GM12878 (cell line): Measurements from ENCODE around the gene RCL1. TPM values are rescaled to one million over a fixed set of nuclear protein-coding genes. Genes with fewer than 3 reads are reported as not detected.

ENCODE experiments used
- ATAC-seq: fragments of 200-7000 bp; cut with Tn5 transposase; 3 replicates; pipeline ENCODE4 v1.9.1; 2020; ENCODE audit warnings: mild to moderate bottlenecking, moderate library complexity
- BruUV-seq: library from RNA; stranded (reverse); fragments of 400-500 nt; replicated peaks from 2 replicates; lab custom pipeline; 2021; lab: Mats Ljungman, UMichigan
- CTCF ChIA-PET: fragments of 300-600 bp; sonication (Branson Sonifier 250); formaldehyde crosslinking; extraction: SDS; loops from one replicate; lab custom pipeline; 2021; ENCODE audit warnings: inconsistent platforms; lab: Yijun Ruan, JAX
- POLR2A ChIA-PET: fragments of 350-600 bp; formaldehyde crosslinking; extraction: SDS; loops from one replicate; lab custom pipeline; 2021; ENCODE audit warnings: inconsistent platforms; lab: Charles Lee
- RAD21 ChIA-PET: fragments of 300-600 bp; sonication (Branson Sonifier 250); formaldehyde crosslinking; loops from one replicate; lab custom pipeline; 2023; ENCODE audit warnings: antibody characterized with exemption; ENCODE audit not compliant: unreplicated experiment; lab: Charles Lee
- SMC1A ChIA-PET: fragments of 300-600 bp; sonication (Branson Sonifier 250); formaldehyde crosslinking; loops from one replicate; lab custom pipeline; 2023; ENCODE audit not compliant: unreplicated experiment, uncharacterized antibody; lab: Charles Lee
- DNase-seq: peaks from one replicate; pipeline ENCODE4 v3.0.0-alpha.2; 2011; ENCODE audit warnings: low read depth, low spot score
- FAIRE-seq: peaks from 3 replicates; lab custom pipeline; 2011; peaks lifted over from hg19 to GRCh38; lab: Jason Lieb, UNC
- H2AFZ ChIP-seq: 2 replicates; pipeline ENCODE4 v1.6.0; 2011; ENCODE audit warnings: low read depth, low read length, control low read depth; ENCODE audit not compliant: control insufficient read depth
- H3K27ac ChIP-seq: 2 replicates; pipeline ENCODE4 v1.5.1; 2011; ENCODE audit warnings: control low read depth; ENCODE audit not compliant: control insufficient read depth, insufficient read depth
- H3K27me3 ChIP-seq, 2 experiments: replicated peaks in 1 of 2; 2 replicates each; pipeline versions ENCODE4 v1.6.0 to v1.6.1; 2011; ENCODE audit warnings: low read length in 1 of 2; ENCODE audit not compliant: control insufficient read depth in 2 of 2, insufficient read depth in 2 of 2
- H3K36me3 ChIP-seq, 2 experiments: 2 replicates each; pipeline ENCODE4 v1.5.1; 2011; ENCODE audit warnings: low read length in 1 of 2; ENCODE audit not compliant: control insufficient read depth in 2 of 2, insufficient read depth in 2 of 2
- H3K4me1 ChIP-seq: 2 replicates; pipeline ENCODE4 v1.6.1; 2011; ENCODE audit warnings: mild to moderate bottlenecking, low read length, moderate library complexity, mixed read lengths; ENCODE audit not compliant: control insufficient read depth, insufficient read depth
- H3K4me2 ChIP-seq: 2 replicates; pipeline ENCODE4 v1.6.0; 2011; ENCODE audit warnings: control low read depth; ENCODE audit not compliant: control insufficient read depth, insufficient read depth
- H3K4me3 ChIP-seq: fragments of 200-600 bp; sonication (generic); 2 replicates; pipeline ENCODE4 v1.5.1; 2016
- H3K79me2 ChIP-seq: 2 replicates; pipeline ENCODE4 v1.6.0; 2011; ENCODE audit warnings: low read length; ENCODE audit not compliant: control insufficient read depth, insufficient read depth
- H3K9ac ChIP-seq: 2 replicates; pipeline ENCODE4 v1.8.0; 2011; ENCODE audit warnings: low read length, control low read depth, mixed read lengths; ENCODE audit not compliant: control insufficient read depth, insufficient read depth
- H3K9me3 ChIP-seq: replicated peaks from 3 replicates; pipeline ENCODE4 v1.5.1; 2011; ENCODE audit warnings: mild to moderate bottlenecking, low read length; ENCODE audit not compliant: control insufficient read depth, insufficient read depth
- H4K20me1 ChIP-seq: 2 replicates; pipeline ENCODE4 v1.6.0; 2011; ENCODE audit not compliant: control insufficient read depth, insufficient read depth
- EGR1 ChIP-seq, 2 experiments: IDR thresholded peaks; 1 replicate in 1 of 2; 2 replicates in 1 of 2; pipeline ENCODE4 v1.6.1; 2011 to 2012; ENCODE audit warnings: low read depth in 2 of 2, low read length in 2 of 2, borderline replicate concordance in 1 of 2, mild to moderate bottlenecking in 1 of 2, moderate library complexity in 1 of 2
- ESRRA ChIP-seq: IDR thresholded peaks from 2 replicates; pipeline ENCODE4 v1.6.1; 2012; ENCODE audit warnings: mild to moderate bottlenecking, low read length, improper control_type of control experiment
- GATAD2B ChIP-seq: fragments of 450-650 bp; conservative IDR thresholded peaks from 2 replicates; pipeline ENCODE4 v1.6.1; 2017; ENCODE audit warnings: low read depth, mild to moderate bottlenecking, moderate library complexity
- NFYB ChIP-seq: IDR thresholded peaks from 2 replicates; pipeline ENCODE4 v1.6.1; 2011; ENCODE audit warnings: low read depth, mild to moderate bottlenecking, low read length, improper control_type of control experiment, moderate library complexity; ENCODE audit not compliant: insufficient read depth
- RUNX3 ChIP-seq: IDR thresholded peaks from 2 replicates; pipeline ENCODE4 v1.6.1; 2012; ENCODE audit warnings: low read length, inconsistent platforms
- ZNF384 ChIP-seq: IDR thresholded peaks from 2 replicates; pipeline ENCODE4 v1.6.1; 2012; ENCODE audit warnings: low read depth, mild to moderate bottlenecking, low read length, improper control_type of control experiment, borderline replicate concordance
- WGBS: methylation state at CpG from one replicate; pipeline ENCODE4 v1.1.6; 2016; ENCODE audit warnings: low lambda C conversion rate; ENCODE audit not compliant: insufficient replicate concordance, insufficient coverage; ENCODE audit errors: missing lambda C conversion rate; 5-methylcytosine and 5-hydroxymethylcytosine counted together
- in situ Hi-C: fragments of 300-500 bp; cut with MboI; formaldehyde crosslinking; loops from 9 replicates; pipeline ENCODE4 v1.14.3; 2018; ENCODE audit warnings: mixed read lengths
- intact Hi-C: fragments of 100-400 bp; cut with micrococcal nuclease; formaldehyde crosslinking; loops from one replicate; pipeline ENCODE4 v1.14.2; 2022; ENCODE audit not compliant: unreplicated experiment
- polyA plus RNA-seq, 11 experiments: library from polyadenylated mRNA; depleted of rRNA in 4 of 11; unstranded in 6 of 11; stranded (reverse) in 5 of 11; fragments of >200 nt; fragmentation: Nextera tagmentation in 4 of 11; fragmentation: Illumina TruSeq in 1 of 11; extraction: Ambion mirVana in 4 of 11; extraction: Trizol in 1 of 11; gene quantifications; 1 replicate in 1 of 11; 2 replicates in 10 of 11; pipeline versions ENCODE4 v1.2.1 to v1.2.3, GENCODE V29; 2011 to 2016; ENCODE audit warnings: inconsistent platforms in 2 of 11, missing spikeins in 2 of 11, low read depth in 1 of 11
- total RNA-seq, 4 experiments: library from RNA; depleted of rRNA in 3 of 4; stranded (reverse); fragments of >200 nt in 3 of 4; fragmentation: Illumina TruSeq in 1 of 4; extraction: Trizol in 1 of 4; gene quantifications; 2 replicates each; pipeline versions ENCODE4 v1.2.1 to v1.2.3, GENCODE V29; 2013 to 2021
- TF ChIP-seq, protein P1 (sequence below): IDR thresholded peaks from 2 replicates; pipeline ENCODE4 v1.6.1; 2012; ENCODE audit warnings: low read depth, low read length, improper control_type of control experiment

Gene RCL1
- total and polyA plus RNA-seq, 10 of the 15 experiments (the other 5 are each of a cell fraction or from before 2014, with no cell fraction given): 21.1 to 46.8 (median 30.5) TPM

DNA sequence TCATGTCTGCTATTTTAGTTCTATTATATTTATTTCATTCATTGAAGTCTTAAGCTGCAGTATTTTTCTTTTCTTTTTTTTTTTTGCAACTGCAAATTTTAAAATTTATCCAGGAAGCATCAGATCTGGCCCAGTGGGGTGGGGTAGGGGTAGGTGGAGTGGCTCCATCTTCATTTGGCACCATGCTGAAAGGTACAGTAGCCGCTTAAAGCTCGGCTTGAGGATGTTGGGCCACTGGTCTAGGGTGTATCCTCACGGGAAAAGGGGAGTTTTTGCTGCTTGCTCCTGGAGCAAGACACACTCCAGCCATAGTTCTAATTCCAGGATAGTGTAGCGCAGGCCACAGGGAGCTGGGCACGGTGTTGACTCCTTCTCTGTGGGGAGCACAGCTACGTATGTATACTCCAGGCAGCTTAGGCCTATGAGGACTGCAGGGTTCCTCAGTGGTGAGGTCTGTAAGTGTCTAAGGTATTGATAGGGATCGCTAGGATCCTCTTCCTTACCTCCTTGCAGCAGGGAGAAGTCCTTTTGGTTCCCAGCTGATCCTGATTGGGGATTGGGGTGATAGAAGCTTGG lies 22.7 kb downstream of the RCL1 start (continued):
- TF ChIP-seq ZNF384: no peak; the same call in 1 of the 2 replicates
- TF ChIP-seq, protein P1, sequence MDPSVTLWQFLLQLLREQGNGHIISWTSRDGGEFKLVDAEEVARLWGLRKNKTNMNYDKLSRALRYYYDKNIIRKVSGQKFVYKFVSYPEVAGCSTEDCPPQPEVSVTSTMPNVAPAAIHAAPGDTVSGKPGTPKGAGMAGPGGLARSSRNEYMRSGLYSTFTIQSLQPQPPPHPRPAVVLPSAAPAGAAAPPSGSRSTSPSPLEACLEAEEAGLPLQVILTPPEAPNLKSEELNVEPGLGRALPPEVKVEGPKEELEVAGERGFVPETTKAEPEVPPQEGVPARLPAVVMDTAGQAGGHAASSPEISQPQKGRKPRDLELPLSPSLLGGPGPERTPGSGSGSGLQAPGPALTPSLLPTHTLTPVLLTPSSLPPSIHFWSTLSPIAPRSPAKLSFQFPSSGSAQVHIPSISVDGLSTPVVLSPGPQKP: no peak

DNA sequence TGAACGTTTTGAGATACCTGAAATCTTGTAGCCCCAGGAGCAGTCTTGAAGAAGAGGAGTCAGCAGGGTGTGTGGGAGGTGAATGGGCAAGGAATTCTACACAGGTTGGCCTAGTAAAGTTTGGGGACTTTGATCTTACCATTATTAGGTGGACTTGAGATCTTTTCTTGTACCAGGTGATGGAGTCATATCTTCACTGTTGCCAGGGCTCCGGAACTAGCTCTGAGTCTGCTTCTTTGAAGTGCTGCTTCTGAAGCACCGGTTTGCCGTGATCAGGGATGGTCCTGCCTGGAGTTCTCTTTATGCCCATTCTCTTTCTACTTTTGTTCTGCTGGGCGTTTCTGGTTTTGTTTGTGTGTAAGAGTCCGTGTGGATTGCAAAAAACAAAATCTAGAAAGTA lies 27.4 kb downstream of the RCL1 start:
- Histone ChIP-seq H3K9me3 (no peaks in the 10 kb centered on the region; the same call in 2 of the 3 replicates), H3K79me2 (peaks cover 78% of the 10 kb centered on the region), H3K27ac (no peak overlapping the region), H3K4me2 (no peak overlapping the region), H3K4me1 (peaks cover 18% of the 10 kb centered on the region), H3K27me3 (no peaks in the 10 kb centered on the region), H3K36me3 (peaks cover 0 to 4% of the 10 kb centered on the region in 2 experiments; a peak in 1 of 4 replicates), H3K4me3 (no peak overlapping the region)
- ChIA-PET SMC1A (interaction anchor here (1.3 kb wide), 1 partner anchor 27 kb away, joined by 3 read pairs; no protein-coding TSS in a partner anchor), CTCF (interaction anchor here (0.8 kb wide), 1 partner anchor 18 kb away, joined by 3 read pairs; no protein-coding TSS in a partner anchor), RAD21 (no interaction called here)
- FAIRE-seq (no peak), ATAC-seq (no peak), DNase-seq (no peak)
- 75% methylated on average over 6 of the region's 6 CpGs for WGBS
- no TSS peak for BruUV-seq
- in situ Hi-C loops: no loop called here
- no peak for TF ChIP-seq ESRRA
- TF ChIP-seq, protein P1: no peak
- TF ChIP-seq ZNF384: no peak
- TF ChIP-seq NFYB: no peak
- no peak for TF ChIP-seq EGR1 (IDR thresholded peaks at IDR 0.05; ENCODE audit: borderline replicate concordance in 1 of 2, low read depth in 2 of 2, low read length in 2 of 2)
- no peak for TF ChIP-seq RUNX3
- TF ChIP-seq GATAD2B: no peak
- TF ChIP-seq, all 136 proteins: peak for 0
- no peak overlapping the region for H2AFZ ChIP-seq
- H3K9ac ChIP-seq: no peak overlapping the region
- POLR2A ChIA-PET: interaction anchor here (0.9 kb wide), 1 partner anchor 812 kb away, joined by 3 read pairs; no protein-coding TSS in a partner anchor
- no peaks in the 10 kb centered on the region; the same call in 1 of the 2 replicates for H4K20me1 ChIP-seq
- intact Hi-C loops: no loop called here
